Caco-2 (cell line): Measurements from ENCODE around the gene BEX5. TPM values are rescaled to one million over a fixed set of nuclear protein-coding genes. Genes with fewer than 3 reads are reported as not detected.

Experiments
- Bru-seq: library from RNA; stranded (reverse); fragments of 400-500 nt; gene quantifications from one replicate; lab custom pipeline; 2021; lab: Mats Ljungman, UMichigan
- BruChase-seq, 2 experiments: library from RNA; stranded (reverse); fragments of 400-500 nt; gene quantifications; one replicate each; lab custom pipeline; 2021; lab: Mats Ljungman, UMichigan
- BruUV-seq: library from RNA; stranded (reverse); fragments of 400-500 nt; replicated peaks from 2 replicates; lab custom pipeline; 2021; lab: Mats Ljungman, UMichigan
- CTCF ChIA-PET: fragments of 300-600 bp; sonication (Branson Sonifier 250); formaldehyde crosslinking; loops from one replicate; lab custom pipeline; 2022; ENCODE audit warnings: antibody characterized with exemption; lab: Charles Lee
- POLR2A ChIA-PET: fragments of 300-600 bp; sonication (Branson Sonifier 250); formaldehyde crosslinking; loops from one replicate; lab custom pipeline; 2022; ENCODE audit warnings: antibody characterized with exemption; lab: Charles Lee
- DNase-seq, 2 experiments: peaks; one replicate each; pipeline versions ENCODE4 v3.0.0 to v3.0.0-alpha.2; 2020 to 2022
- H3K27me3 ChIP-seq: replicated peaks from 2 replicates; pipeline ENCODE4 v1.6.0; 2011; ENCODE audit warnings: low read length; ENCODE audit not compliant: control insufficient read depth, insufficient read depth
- H3K36me3 ChIP-seq: 2 replicates; pipeline ENCODE4 v1.5.1; 2011; ENCODE audit warnings: low read length; ENCODE audit not compliant: control insufficient read depth, insufficient read depth
- H3K4me1 ChIP-seq: fragments of 250-450 bp; sonication (Bioruptor Pico); 2 replicates; pipeline ENCODE4 v1.5.1; 2020; ENCODE audit warnings: mild to moderate bottlenecking
- H3K4me3 ChIP-seq: 2 replicates; pipeline ENCODE4 v1.5.1; 2011; ENCODE audit warnings: low read depth, mild to moderate bottlenecking, control low read depth, low read length
- H3K9me3 ChIP-seq: fragments of 250-450 bp; sonication (Bioruptor Pico); 2 replicates; pipeline ENCODE4 v1.5.1; 2020; ENCODE audit warnings: mild to moderate bottlenecking, moderate library complexity
- H3K27ac Mint-ChIP-seq: one replicate; pipeline ENCODE4 v1.8.0; 2022; ENCODE audit warnings: mixed read lengths; ENCODE audit not compliant: unreplicated experiment
- H3K27me3 Mint-ChIP-seq: one replicate; pipeline ENCODE4 v1.8.0; 2022; ENCODE audit warnings: mixed read lengths; ENCODE audit not compliant: insufficient read depth, unreplicated experiment
- H3K36me3 Mint-ChIP-seq: one replicate; pipeline ENCODE4 v1.8.0; 2022; ENCODE audit warnings: mild to moderate bottlenecking, mixed read lengths; ENCODE audit not compliant: insufficient read depth, unreplicated experiment
- H3K4me1 Mint-ChIP-seq: one replicate; pipeline ENCODE4 v1.8.0; 2022; ENCODE audit warnings: low read depth, mixed read lengths; ENCODE audit not compliant: unreplicated experiment
- H3K4me3 Mint-ChIP-seq: one replicate; pipeline ENCODE4 v1.8.0; 2022; ENCODE audit warnings: mild to moderate bottlenecking, moderate library complexity, mixed read lengths; ENCODE audit not compliant: unreplicated experiment
- H3K9me3 Mint-ChIP-seq: one replicate; pipeline ENCODE4 v1.8.0; 2022; ENCODE audit warnings: mixed read lengths; ENCODE audit not compliant: unreplicated experiment
- CTCF ChIP-seq, 2 experiments: fragments of 200-600 bp in 1 of 2; IDR thresholded peaks; 1 replicate in 1 of 2; 2 replicates in 1 of 2; pipeline versions ENCODE4 v1.5.1 to v1.8.0; 2011 to 2022; ENCODE audit warnings: antibody characterized with exemption in 1 of 2, control low read depth in 1 of 2, inconsistent platforms in 1 of 2, low read depth in 1 of 2, low read length in 1 of 2, mild to moderate bottlenecking in 1 of 2, moderate library complexity in 1 of 2; ENCODE audit not compliant: insufficient read depth in 1 of 2, severe bottlenecking in 1 of 2, unreplicated experiment in 1 of 2
- intact Hi-C: fragments of 100-400 bp; cut with micrococcal nuclease; formaldehyde crosslinking; loops from one replicate; pipeline ENCODE4 v1.10.0; 2022; ENCODE audit not compliant: unreplicated experiment
- long read RNA-seq: library from polyadenylated mRNA; stranded (forward); transcript quantifications from one replicate; pipeline ENCODE4 v2.0.0, GENCODE V29; 2022
- total RNA-seq: library from RNA; stranded (reverse); gene quantifications from 2 replicates; pipeline ENCODE4 v1.2.3, GENCODE V29; 2022

The BEX5 gene
- total RNA-seq (not detected in 2 replicates), Bru-seq, nascent RNA (not detected), BruChase-seq, experiment 1, labeled RNA remaining after a 2-hour chase (not detected), BruChase-seq, experiment 2, labeled RNA remaining after a 6-hour chase (not detected)
- long read RNA-seq = 0 reads

- intact Hi-C loops = no loop called here
- no peaks in the 10 kb centered on the region for H3K4me1 Mint-ChIP-seq
- peaks cover 3% of the 10 kb centered on the region for H3K27me3 Mint-ChIP-seq
- Histone ChIP-seq H3K27me3 (no peaks in the 10 kb centered on the region), H3K36me3 (no peaks in the 10 kb centered on the region), H3K4me3 (no peak within 1 kb of the TSS), H3K4me1 (no peaks in the 10 kb centered on the region), H3K9me3 (no peaks in the 10 kb centered on the region)
- no peak for TF ChIP-seq CTCF (IDR thresholded peaks at IDR 0.05; ENCODE audit: insufficient read depth in 1 of 2, low read depth in 1 of 2, low read length in 1 of 2, severe bottlenecking in 1 of 2, unreplicated experiment in 1 of 2)
- DNase-seq = no peak
- POLR2A ChIA-PET = no interaction called here
- H3K9me3 Mint-ChIP-seq = no peaks in the 10 kb centered on the region
- no peaks in the 10 kb centered on the region for H3K36me3 Mint-ChIP-seq
- no peak within 1 kb of the TSS for H3K27ac Mint-ChIP-seq
- H3K4me3 Mint-ChIP-seq = no peak within 1 kb of the TSS
- CTCF ChIA-PET = no interaction called here
- no TSS peak for BruUV-seq
Observed at GRCh38 chrX:102155806-102156179, at the start of gene BEX5. BEX5 (minus strand) TSS chrX:102155977; CDS start chrX:102154265, 1,712 bp downstream.

- Histone ChIP-seq H3K27me3 (no peaks in the 10 kb centered on the region), H3K36me3 (no peaks in the 10 kb centered on the region), H3K4me3 (no peak overlapping the region), H3K4me1 (no peaks in the 10 kb centered on the region), H3K9me3 (no peaks in the 10 kb centered on the region)
- BruUV-seq = no TSS peak
- intact Hi-C loops = no loop called here
- Mint-ChIP-seq H3K27ac (no peak overlapping the region), H3K27me3 (no peaks in the 10 kb centered on the region), H3K4me3 (no peak overlapping the region), H3K36me3 (no peaks in the 10 kb centered on the region), H3K9me3 (no peaks in the 10 kb centered on the region), H3K4me1 (no peaks in the 10 kb centered on the region)
- no peak for DNase-seq
- POLR2A ChIA-PET = no interaction called here
- CTCF ChIA-PET = no interaction called here
- TF ChIP-seq CTCF (IDR thresholded peaks at IDR 0.05; ENCODE audit: insufficient read depth in 1 of 2, low read depth in 1 of 2, low read length in 1 of 2, severe bottlenecking in 1 of 2, unreplicated experiment in 1 of 2) = no peak
Observed at GRCh38 chrX:102185967-102186720, 30.4 kb upstream of the BEX5 start.

GRCh38 chrX:102154900-102155805 lies 624 bp downstream of the BEX5 start:
- Mint-ChIP-seq H3K27me3 (peaks cover 3% of the 10 kb centered on the region), H3K27ac (no peak overlapping the region), H3K36me3 (no peaks in the 10 kb centered on the region), H3K4me3 (no peak overlapping the region), H3K4me1 (no peaks in the 10 kb centered on the region), H3K9me3 (no peaks in the 10 kb centered on the region)
- TF ChIP-seq CTCF (IDR thresholded peaks at IDR 0.05; ENCODE audit: insufficient read depth in 1 of 2, low read depth in 1 of 2, low read length in 1 of 2, severe bottlenecking in 1 of 2, unreplicated experiment in 1 of 2) = no peak
- ChIA-PET POLR2A (no interaction called here), CTCF (no interaction called here)
- intact Hi-C loops = no loop called here
- no TSS peak for BruUV-seq
- H3K4me3 ChIP-seq = no peak overlapping the region
- H3K36me3 ChIP-seq = no peaks in the 10 kb centered on the region
- H3K9me3 ChIP-seq = no peaks in the 10 kb centered on the region
- no peak for DNase-seq
- no peaks in the 10 kb centered on the region for H3K27me3 ChIP-seq
- H3K4me1 ChIP-seq = no peaks in the 10 kb centered on the region
